ENCODE data around the gene ANKS4B.

- TF ChIP-seq CTCF (IDR thresholded peaks at IDR 0.05): no peak
- no peak for TF ChIP-seq POLR2A (IDR thresholded peaks at IDR 0.05)
Measured at GRCh38 chr16:21224800-21225199, 8.7 kb upstream of the ANKS4B start.

All from esophagus squamous epithelium (tissue), 4 donors.